Nephron progenitor cell (in vitro differentiated cells): ENCODE measurements around the gene TGM3.

Experiments
- DNase-seq: peaks from one replicate; pipeline ENCODE4 v3.0.0; 2021
- H3K27ac Mint-ChIP-seq: 2 replicates; pipeline ENCODE4 v1.8.0; 2021; ENCODE audit warnings: mild to moderate bottlenecking, moderate library complexity, mixed read lengths
- H3K27me3 Mint-ChIP-seq: 2 replicates; pipeline ENCODE4 v1.8.0; 2021; ENCODE audit warnings: mild to moderate bottlenecking, low read depth, mixed read lengths; ENCODE audit not compliant: poor library complexity
- H3K36me3 Mint-ChIP-seq: 2 replicates; pipeline ENCODE4 v1.8.0; 2021; ENCODE audit warnings: low read depth, mixed read lengths
- H3K4me1 Mint-ChIP-seq: 2 replicates; pipeline ENCODE4 v1.8.0; 2021; ENCODE audit warnings: mixed read lengths
- H3K4me3 Mint-ChIP-seq: 2 replicates; pipeline ENCODE4 v1.8.0; 2021; ENCODE audit warnings: mild to moderate bottlenecking, moderate library complexity, mixed read lengths
- H3K9me3 Mint-ChIP-seq: 2 replicates; pipeline ENCODE4 v1.8.0; 2021; ENCODE audit warnings: mild to moderate bottlenecking, moderate library complexity, mixed read lengths
- CTCF ChIP-seq: fragments of 200-600 bp; sonication (generic); IDR thresholded peaks from 2 replicates; pipeline ENCODE4 v1.5.0; 2021; ENCODE audit warnings: antibody characterized with exemption

TGM3 gene

GRCh38 chr20:2379511-2380229 lies 83.9 kb downstream of the TGM3 start:
- DNase-seq: no peak
- H3K36me3 Mint-ChIP-seq: no peaks in the 10 kb centered on the region
- no peak overlapping the region for H3K27ac Mint-ChIP-seq
- H3K27me3 Mint-ChIP-seq: no peaks in the 10 kb centered on the region
- peaks cover 4% of the 10 kb centered on the region for H3K9me3 Mint-ChIP-seq
- peaks cover 6% of the 10 kb centered on the region for H3K4me1 Mint-ChIP-seq
- TF ChIP-seq CTCF: no peak
- H3K4me3 Mint-ChIP-seq: no peak overlapping the region

GRCh38 chr20:2380601-2381000 lies 84.8 kb downstream of the TGM3 start, which contains the start of gene TGM6:
Gene TGM6 (plus strand): TSS chr20:2380901. CDS start chr20:2380969, 68 bp downstream.
- no peak within 1 kb of the TSS for H3K4me3 Mint-ChIP-seq
- no peak within 1 kb of the TSS for H3K27ac Mint-ChIP-seq
- no peak for TF ChIP-seq CTCF
- H3K27me3 Mint-ChIP-seq: no peaks in the 10 kb centered on the region
- peaks cover 6% of the 10 kb centered on the region for H3K4me1 Mint-ChIP-seq
- no peak for DNase-seq
- no peaks in the 10 kb centered on the region for H3K36me3 Mint-ChIP-seq
- peaks cover 4% of the 10 kb centered on the region for H3K9me3 Mint-ChIP-seq

GRCh38 chr20:2381303-2381702 lies 85.5 kb downstream of the TGM3 start:
- no peak for TF ChIP-seq CTCF
- peaks cover 6% of the 10 kb centered on the region for H3K4me1 Mint-ChIP-seq
- H3K27ac Mint-ChIP-seq: no peak overlapping the region
- no peaks in the 10 kb centered on the region for H3K36me3 Mint-ChIP-seq
- H3K9me3 Mint-ChIP-seq: peaks cover 4% of the 10 kb centered on the region
- no peak overlapping the region for H3K4me3 Mint-ChIP-seq
- DNase-seq: no peak
- no peaks in the 10 kb centered on the region for H3K27me3 Mint-ChIP-seq

- no peak for TF ChIP-seq CTCF
- H3K4me3 Mint-ChIP-seq: no peak overlapping the region
- DNase-seq: no peak
- peaks cover 4% of the 10 kb centered on the region for H3K27me3 Mint-ChIP-seq
- no peak overlapping the region for H3K27ac Mint-ChIP-seq
- peaks cover 6% of the 10 kb centered on the region for H3K4me1 Mint-ChIP-seq
- H3K36me3 Mint-ChIP-seq: no peaks in the 10 kb centered on the region
- H3K9me3 Mint-ChIP-seq: no peaks in the 10 kb centered on the region
Measured at GRCh38 chr20:2382833-2383232, 87.0 kb downstream of the TGM3 start.

- DNase-seq: no peak
- H3K27me3 Mint-ChIP-seq: peaks cover 5% of the 10 kb centered on the region
- H3K4me1 Mint-ChIP-seq: peaks cover 6% of the 10 kb centered on the region
- no peaks in the 10 kb centered on the region for H3K36me3 Mint-ChIP-seq
- H3K9me3 Mint-ChIP-seq: no peaks in the 10 kb centered on the region
- no peak for TF ChIP-seq CTCF
- H3K27ac Mint-ChIP-seq: no peak overlapping the region
- no peak overlapping the region for H3K4me3 Mint-ChIP-seq
Measured at GRCh38 chr20:2385026-2385425, 89.2 kb downstream of the TGM3 start.

GRCh38 chr20:2385496-2385895 lies 89.7 kb downstream of the TGM3 start:
- Mint-ChIP-seq H3K27me3 (peaks cover 5% of the 10 kb centered on the region), H3K4me3 (no peak overlapping the region), H3K27ac (no peak overlapping the region), H3K9me3 (no peaks in the 10 kb centered on the region), H3K4me1 (peaks cover 6% of the 10 kb centered on the region), H3K36me3 (no peaks in the 10 kb centered on the region)
- TF ChIP-seq CTCF: no peak
- DNase-seq: no peak
